Renal cortex interstitium (tissue), 11 donors: ENCODE measurements around the gene DIP2C. TPM values are rescaled to one million over a fixed set of nuclear protein-coding genes. Genes with fewer than 3 reads are reported as not detected.

Source experiments
- DNase-seq, 11 donors: peaks; one replicate each; pipeline ENCODE4 v3.0.0-alpha.2; 2013; ENCODE audit warnings: low read depth in 9 of 11, low spot score in 4 of 11; ENCODE audit errors: extremely low read depth in 1 of 11
- polyA plus RNA-seq, 3 donors: library from polyadenylated mRNA; unstranded; fragments of 120-200 nt; gene quantifications; one replicate each; pipeline ENCODE4 v1.2.1, GENCODE V29; 2013; ENCODE audit not compliant: insufficient read length in 3 of 3

Gene DIP2C
- polyA plus RNA-seq, 3 donors = 20.7 to 23.7 (median 23.4) TPM

GRCh38 chr10:391847-392704 lies 297.4 kb downstream of the DIP2C start:
- no peak for DNase-seq

GRCh38 chr10:391305-391704 lies 298.2 kb downstream of the DIP2C start:
- no peak for DNase-seq

- no peak for DNase-seq
Measured at GRCh38 chr10:390449-391100, 298.9 kb downstream of the DIP2C start.

- DNase-seq = no peak
Measured at GRCh38 chr10:389836-390448, 299.5 kb downstream of the DIP2C start.

- DNase-seq = no peak
Measured at GRCh38 chr10:389261-389790, 300.1 kb downstream of the DIP2C start.

DNA sequence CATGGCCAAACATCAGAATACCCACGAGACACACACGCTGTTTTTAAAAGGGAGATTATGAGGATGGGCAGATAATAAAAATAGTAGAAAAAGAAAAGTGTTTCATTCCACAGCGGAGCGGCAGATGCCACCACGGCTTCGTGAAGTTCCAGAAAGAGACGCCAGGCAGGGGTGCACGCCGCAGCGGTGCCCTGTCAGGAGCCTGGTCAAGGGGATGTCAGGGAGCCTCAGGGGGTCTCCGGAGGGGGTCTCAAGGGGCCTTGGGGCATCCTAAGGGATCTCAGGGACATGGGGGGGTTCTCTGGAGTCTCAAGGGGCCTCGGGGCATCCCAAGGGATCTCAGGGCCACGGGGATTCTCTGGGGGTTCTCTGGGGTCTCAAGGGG lies 300.8 kb downstream of the DIP2C start:
- DNase-seq = no peak

DNA sequence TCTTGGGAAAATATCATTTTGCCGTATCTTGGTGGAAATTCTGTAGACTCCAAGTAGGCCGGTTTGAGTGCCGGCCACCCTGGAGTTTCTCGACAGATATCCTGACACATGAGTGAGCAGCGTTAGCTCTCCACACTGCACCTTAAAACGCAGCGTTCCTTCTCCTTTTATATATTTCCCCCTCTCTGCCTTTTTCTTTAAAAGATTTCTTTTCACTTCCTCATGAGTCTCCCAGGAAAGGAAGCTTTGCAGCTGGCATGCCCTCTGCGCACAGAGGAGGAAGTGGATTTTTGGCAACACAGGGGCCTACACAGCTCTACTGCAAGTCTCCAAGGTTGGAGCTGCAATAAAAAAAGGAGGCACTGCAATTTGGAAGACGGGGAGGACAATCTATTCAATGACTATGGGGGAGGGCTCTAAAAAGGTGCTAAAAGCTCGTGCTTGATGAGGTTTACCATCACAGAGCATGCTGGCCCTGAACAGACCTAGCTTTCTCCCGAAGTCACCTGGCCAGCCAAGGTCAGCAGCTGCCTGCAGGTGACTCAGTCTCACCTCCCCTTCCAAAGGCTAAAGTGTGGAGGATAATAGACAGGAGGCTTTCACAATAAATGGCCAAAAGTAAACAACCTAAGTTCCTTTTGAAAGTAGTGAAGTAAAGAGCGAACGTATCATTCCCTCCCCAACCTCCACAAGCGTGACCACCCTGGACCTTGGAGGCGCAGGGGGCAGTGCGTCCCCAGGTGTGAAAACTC lies 301.4 kb downstream of the DIP2C start:
- no peak for DNase-seq

DNA sequence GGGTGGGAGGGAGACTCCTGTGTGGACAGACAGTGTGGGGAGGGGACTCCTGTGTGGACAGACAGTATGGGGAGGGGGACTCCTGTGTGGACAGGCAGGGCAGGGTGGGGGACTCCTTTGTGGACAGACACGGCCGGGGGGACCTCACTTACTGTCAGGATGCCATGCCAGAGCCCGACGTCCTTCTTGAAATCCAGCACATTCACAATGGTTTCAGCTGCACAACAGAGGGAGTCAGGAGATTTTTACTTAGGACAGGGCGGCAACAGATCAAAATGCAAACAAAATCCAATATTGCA lies 301.9 kb downstream of the DIP2C start:
- DNase-seq = no peak

DNA sequence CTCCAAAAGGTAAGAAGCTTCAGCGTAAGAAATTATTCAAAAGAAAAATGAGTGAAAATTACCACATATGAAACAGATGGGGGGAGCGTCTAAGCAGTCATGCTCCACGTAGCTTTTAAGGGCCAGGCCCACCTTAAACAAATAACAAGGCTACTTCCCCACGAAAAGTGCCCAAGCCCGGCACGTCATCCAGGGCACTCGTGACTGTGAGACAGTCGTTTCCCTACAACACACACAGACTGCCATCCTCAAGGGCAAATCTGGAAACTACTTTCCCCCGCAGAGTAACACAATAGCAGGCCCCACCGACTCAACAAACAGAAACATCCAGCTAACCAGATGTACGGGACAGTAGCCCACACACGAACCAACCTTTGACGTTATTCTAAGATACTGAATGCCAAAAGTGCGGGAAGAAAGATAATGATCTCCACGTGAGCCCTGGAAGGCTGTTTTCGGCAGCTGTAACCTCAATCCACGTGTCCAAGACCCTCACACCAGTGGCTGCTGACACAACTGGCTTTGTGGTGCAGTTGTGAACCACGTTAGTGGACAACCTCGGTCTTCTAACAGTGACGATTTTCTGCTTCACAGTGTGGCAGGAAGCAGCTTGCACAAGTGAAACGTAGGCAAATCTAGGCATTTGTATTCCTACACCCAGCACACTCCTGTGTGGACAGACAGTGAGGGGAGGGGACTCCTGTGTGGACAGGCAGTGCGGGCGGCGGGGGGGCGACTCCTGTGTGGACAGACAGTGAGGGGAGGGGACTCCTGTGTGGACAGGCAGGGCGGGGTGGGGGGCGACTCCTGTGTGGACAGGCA lies 302.5 kb downstream of the DIP2C start:
- no peak for DNase-seq

DNA sequence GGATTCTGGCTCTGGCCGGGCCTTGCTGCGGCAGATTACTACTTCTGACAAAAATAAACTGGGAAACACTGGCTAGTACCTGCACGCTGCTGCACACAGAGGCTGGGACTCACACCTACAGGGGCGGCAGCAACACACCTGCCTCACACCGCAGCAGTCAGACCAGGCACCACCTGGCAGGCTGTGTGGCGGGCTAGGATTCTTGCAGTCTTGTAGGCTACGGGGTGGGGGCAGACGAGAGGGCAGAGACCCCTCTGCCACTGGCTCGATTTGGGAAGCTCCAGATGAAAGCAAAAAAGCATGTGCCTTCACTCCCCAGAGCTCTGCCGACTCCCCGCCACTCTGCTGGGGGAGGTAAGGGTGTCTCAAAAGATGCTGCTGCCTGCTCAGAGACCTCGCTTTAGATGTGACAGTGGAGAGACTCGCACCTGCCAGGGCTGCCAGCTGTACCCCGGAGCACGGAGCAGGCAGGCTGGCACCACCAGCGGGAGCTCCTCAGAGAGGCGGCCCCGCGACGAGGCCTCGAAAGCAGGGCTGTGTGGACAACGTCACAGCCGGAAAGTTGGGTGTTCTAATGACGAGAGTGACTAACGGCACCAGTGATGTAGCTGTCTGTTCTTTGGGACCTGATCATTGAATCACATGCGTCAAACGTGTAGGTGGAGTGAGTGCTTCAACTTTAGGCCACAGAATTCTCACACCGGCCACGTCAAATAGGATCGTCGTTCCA lies 303.7 kb downstream of the DIP2C start:
- no peak for DNase-seq

GRCh38 chr10:384538-385305 lies 304.7 kb downstream of the DIP2C start:
- DNase-seq = no peak

GRCh38 chr10:383519-383918 lies 305.9 kb downstream of the DIP2C start:
- DNase-seq = no peak

- no peak for DNase-seq
Measured at GRCh38 chr10:381805-382204, 307.7 kb downstream of the DIP2C start.

GRCh38 chr10:381346-381745 lies 308.1 kb downstream of the DIP2C start:
- DNase-seq = no peak

- no peak for DNase-seq
Measured at GRCh38 chr10:380313-380940, 309.0 kb downstream of the DIP2C start.

- DNase-seq = no peak
Measured at GRCh38 chr10:378930-379704, 310.4 kb downstream of the DIP2C start.
